Cardiac muscle cell (in vitro differentiated cells and primary cell): ENCODE data around the gene TMEM271. TPM values are rescaled to one million over a fixed set of nuclear protein-coding genes. Genes with fewer than 3 reads are reported as not detected.

Source experiments
- DNase-seq, 2 donors: peaks; one replicate each; pipeline versions ENCODE4 v3.0.0 to v3.0.0-alpha.2; 2010 to 2017; ENCODE audit warnings: low read depth in 1 of 2, low spot score in 1 of 2
- H3K27ac ChIP-seq: fragments of 200-600 bp; sonication (generic); 2 replicates; pipeline ENCODE4 v1.5.1; 2016
- H3K27me3 ChIP-seq: fragments of 200-600 bp; sonication (generic); 2 replicates; pipeline ENCODE4 v1.6.0; 2016; ENCODE audit warnings: control low read depth
- H3K36me3 ChIP-seq: fragments of 200-600 bp; sonication (generic); 2 replicates; pipeline ENCODE4 v1.5.1; 2016; ENCODE audit warnings: control low read depth
- H3K4me1 ChIP-seq: fragments of 200-600 bp; sonication (generic); 2 replicates; pipeline ENCODE4 v1.8.1; 2017; ENCODE audit warnings: low read depth, mild to moderate bottlenecking, mixed run types
- H3K4me3 ChIP-seq: fragments of 200-600 bp; sonication (generic); 2 replicates; pipeline ENCODE4 v1.5.1; 2016; ENCODE audit warnings: mild to moderate bottlenecking
- H3K9me3 ChIP-seq: fragments of 200-600 bp; sonication (generic); 2 replicates; pipeline ENCODE4 v1.5.1; 2017; ENCODE audit warnings: low read depth, mild to moderate bottlenecking, control low read depth
- CTCF ChIP-seq: IDR thresholded peaks from 2 replicates; pipeline ENCODE4 v1.5.1; 2012; ENCODE audit warnings: low read depth, mild to moderate bottlenecking, low read length
- polyA plus RNA-seq: library from polyadenylated mRNA; unstranded; fragments of >200 nt; fragmentation: Nextera tagmentation; extraction: Ambion mirVana; gene quantifications from 2 replicates; pipeline ENCODE4 v1.2.1, GENCODE V29; 2016
- total RNA-seq: library from RNA; depleted of rRNA; stranded (reverse); fragments of >200 nt; gene quantifications from 2 replicates; pipeline ENCODE4 v1.2.3, GENCODE V29; 2016

TMEM271 gene
- not detected in 2 replicates for total RNA-seq
- polyA plus RNA-seq = not detected in 2 replicates

- peaks cover 3% of the 10 kb centered on the region for H3K4me1 ChIP-seq
- no peak for TF ChIP-seq CTCF
- DNase-seq = no peak
- H3K36me3 ChIP-seq = no peaks in the 10 kb centered on the region
- no peaks in the 10 kb centered on the region for H3K9me3 ChIP-seq
- H3K27ac ChIP-seq = no peak within 1 kb of the TSS
- peaks cover 96% of the 10 kb centered on the region for H3K27me3 ChIP-seq
- peak within 1 kb of the TSS; percentile 12 for H3K4me3 ChIP-seq
Measured at GRCh38 chr4:576245-576821, at the start of gene TMEM271. Gene TMEM271, minus strand, starts transcription at chr4:576295. Its CDS starts 233 bp downstream, at chr4:576062.

- no peak for DNase-seq
- Histone ChIP-seq H3K4me3 (no peak overlapping the region), H3K27me3 (peaks cover 4% of the 10 kb centered on the region), H3K36me3 (no peaks in the 10 kb centered on the region), H3K27ac (no peak overlapping the region), H3K4me1 (no peaks in the 10 kb centered on the region), H3K9me3 (no peaks in the 10 kb centered on the region)
- TF ChIP-seq CTCF = no peak
Measured at GRCh38 chr4:625631-626161, 49.6 kb upstream of the TMEM271 start.

GRCh38 chr4:624705-625590, 48.9 kb upstream of the TMEM271 start, which contains the start of gene PDE6B:
Gene PDE6B, plus strand, starts transcription at chr4:625573. Its CDS starts 54 bp downstream, at chr4:625627.
- TF ChIP-seq CTCF = no peak
- no peaks in the 10 kb centered on the region for H3K4me1 ChIP-seq
- no peaks in the 10 kb centered on the region for H3K9me3 ChIP-seq
- H3K4me3 ChIP-seq = no peak within 1 kb of the TSS
- DNase-seq = no peak
- H3K27me3 ChIP-seq = peaks cover 8% of the 10 kb centered on the region
- no peaks in the 10 kb centered on the region for H3K36me3 ChIP-seq
- no peak within 1 kb of the TSS for H3K27ac ChIP-seq

- Histone ChIP-seq H3K4me1 (no peaks in the 10 kb centered on the region), H3K9me3 (no peaks in the 10 kb centered on the region), H3K27ac (no peak overlapping the region), H3K27me3 (peaks cover 8% of the 10 kb centered on the region), H3K36me3 (no peaks in the 10 kb centered on the region), H3K4me3 (no peak overlapping the region)
- DNase-seq = no peak
- TF ChIP-seq CTCF = no peak
Measured at GRCh38 chr4:623914-624566, 47.9 kb upstream of the TMEM271 start.
